ENCODE results near the gene COX4I2.
"Not testable (repeated sequence)": the region's sequence is repeated elsewhere in the genome, so short reads cannot be mapped to it uniquely, and the experiment has no call there.

Gene COX4I2

DNA sequence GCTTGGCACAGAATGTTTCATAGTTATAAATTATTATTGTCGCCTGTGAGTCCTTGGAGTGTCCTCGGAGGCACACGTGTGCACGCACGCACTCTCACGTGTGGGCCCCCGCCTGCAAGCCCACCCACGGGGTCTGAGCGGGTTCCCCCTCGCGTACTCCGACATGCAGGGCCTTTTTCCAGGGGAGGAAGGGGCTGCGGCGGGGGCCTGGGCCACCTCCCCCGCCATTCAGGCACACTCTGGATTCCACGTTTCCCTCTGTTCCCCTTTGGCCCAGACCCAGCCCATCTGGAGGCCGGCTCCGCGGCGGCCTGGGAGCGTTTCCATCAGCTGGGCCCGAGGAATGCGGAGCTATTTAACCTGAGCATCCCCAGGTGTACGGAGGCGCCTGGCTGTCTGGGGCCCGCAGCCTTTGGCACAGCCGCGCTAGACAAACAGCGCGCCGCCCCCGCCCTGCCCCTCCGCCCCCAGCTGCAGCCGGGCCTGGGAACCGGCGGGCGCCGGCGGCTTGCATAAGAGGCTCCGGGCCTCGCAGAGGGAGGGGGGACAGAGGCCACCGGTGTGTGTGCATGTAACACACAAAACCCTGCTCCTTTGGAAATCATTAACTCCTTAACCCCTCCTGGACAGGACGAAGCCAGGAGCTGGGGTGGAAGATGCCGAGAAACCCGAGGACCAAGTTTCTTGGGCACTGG lies 29.3 kb upstream of the COX4I2 start:
- peak in 1 of 2 donors; percentile 17 for DNase-seq

GRCh38 chr20:31612271-31612640 lies 25.5 kb upstream of the COX4I2 start:
- not testable (repeated sequence) for DNase-seq

- no peak for DNase-seq
These were observed 22.3 kb upstream of the COX4I2 start for GRCh38 chr20:31615416-31615815.

- peak; percentile 63 to 72 for DNase-seq
These were observed 20.1 kb upstream of the COX4I2 start for GRCh38 chr20:31617432-31618104.

DNA sequence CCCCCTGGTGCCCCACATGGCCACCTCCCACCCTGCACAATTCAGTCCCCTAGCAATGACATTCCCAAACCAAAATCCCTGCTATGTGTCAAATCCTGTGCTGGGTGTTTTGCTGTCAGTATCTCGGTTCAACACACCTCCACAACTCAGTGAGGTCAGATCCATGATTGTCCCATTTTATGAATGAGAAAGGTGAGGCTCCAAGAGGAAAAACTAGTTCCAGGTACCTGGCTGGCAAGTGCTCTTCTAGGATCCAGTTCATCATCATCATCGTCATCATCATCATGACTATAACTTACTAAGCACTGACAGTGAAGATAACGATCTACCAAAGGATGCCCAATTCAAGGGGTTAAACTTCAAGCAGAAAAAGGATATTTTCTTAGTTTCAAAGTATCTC lies 17.5 kb upstream of the COX4I2 start:
- no peak for DNase-seq

DNA sequence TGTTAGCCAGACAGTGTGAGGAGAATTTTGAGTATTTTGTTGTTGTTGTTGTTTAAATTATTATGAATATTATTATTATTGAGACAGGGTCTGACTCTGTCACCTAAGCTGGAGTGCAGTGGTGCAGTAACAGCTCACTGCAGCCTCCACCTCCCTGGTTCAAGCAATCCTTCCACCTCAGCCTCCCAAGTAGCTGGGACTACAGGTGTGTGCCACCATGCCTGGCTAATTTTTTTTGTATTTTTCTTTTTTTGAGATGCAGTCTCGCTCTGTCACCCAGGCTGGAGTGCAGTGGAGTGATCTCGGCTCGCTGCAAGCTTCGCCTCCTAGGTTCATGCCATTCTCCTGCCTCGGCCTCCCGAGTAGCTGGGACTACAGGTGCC lies 14.6 kb upstream of the COX4I2 start:
- DNase-seq, result not testable (repeated sequence)

DNA sequence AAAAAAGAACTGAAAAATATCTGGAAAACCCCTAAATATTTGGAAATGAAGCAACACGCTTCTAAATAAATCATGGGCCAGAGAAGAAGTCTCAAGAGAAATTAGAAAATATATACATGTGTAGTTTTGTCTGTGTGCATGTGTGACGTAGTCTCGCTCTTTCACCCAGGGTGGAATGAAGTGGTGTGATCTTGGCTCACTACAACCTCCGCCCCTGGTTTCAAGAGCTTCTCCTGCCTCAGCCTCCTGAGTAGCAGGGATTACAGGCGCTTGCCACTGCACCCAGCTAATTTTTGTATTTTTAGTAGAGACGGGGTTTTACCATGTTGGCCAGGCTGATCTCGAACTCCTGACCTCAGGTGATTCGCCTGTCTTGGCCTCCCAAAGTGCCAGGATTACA lies 11.2 kb upstream of the COX4I2 start:
- not testable (repeated sequence) for DNase-seq

- not testable (repeated sequence) for DNase-seq
These were observed 9.7 kb upstream of the COX4I2 start for GRCh38 chr20:31628057-31628456.

DNA sequence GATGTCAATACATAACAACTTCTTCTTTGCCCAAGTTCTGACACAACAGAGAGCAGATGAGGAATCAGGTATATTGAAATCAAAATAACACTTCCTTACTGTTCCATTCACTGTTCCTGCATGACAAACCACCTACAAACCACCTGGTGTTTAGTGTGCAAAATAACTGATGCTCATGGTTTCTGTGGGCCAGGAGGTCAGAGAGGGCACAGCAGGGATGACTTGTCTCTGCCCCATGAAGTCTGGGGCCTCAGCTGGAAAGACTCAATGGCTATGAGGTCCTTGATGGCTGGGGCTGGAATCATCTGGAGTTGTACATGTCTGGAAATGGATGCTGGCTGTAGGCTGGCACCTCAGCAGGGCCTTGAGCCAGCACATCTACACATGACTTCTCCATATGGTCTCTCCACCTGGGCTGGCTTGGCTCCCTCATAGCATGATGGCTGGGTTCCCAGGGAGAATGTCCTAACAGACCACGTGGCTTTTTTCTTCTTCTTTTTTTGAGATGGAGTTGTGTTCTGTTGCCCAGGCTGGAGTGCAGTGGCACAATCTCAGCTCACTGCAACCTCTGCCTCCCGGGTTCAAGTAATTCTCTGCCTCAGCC lies 7.4 kb upstream of the COX4I2 start:
- peak in 1 of 2 donors; percentile 11 for DNase-seq

DNA sequence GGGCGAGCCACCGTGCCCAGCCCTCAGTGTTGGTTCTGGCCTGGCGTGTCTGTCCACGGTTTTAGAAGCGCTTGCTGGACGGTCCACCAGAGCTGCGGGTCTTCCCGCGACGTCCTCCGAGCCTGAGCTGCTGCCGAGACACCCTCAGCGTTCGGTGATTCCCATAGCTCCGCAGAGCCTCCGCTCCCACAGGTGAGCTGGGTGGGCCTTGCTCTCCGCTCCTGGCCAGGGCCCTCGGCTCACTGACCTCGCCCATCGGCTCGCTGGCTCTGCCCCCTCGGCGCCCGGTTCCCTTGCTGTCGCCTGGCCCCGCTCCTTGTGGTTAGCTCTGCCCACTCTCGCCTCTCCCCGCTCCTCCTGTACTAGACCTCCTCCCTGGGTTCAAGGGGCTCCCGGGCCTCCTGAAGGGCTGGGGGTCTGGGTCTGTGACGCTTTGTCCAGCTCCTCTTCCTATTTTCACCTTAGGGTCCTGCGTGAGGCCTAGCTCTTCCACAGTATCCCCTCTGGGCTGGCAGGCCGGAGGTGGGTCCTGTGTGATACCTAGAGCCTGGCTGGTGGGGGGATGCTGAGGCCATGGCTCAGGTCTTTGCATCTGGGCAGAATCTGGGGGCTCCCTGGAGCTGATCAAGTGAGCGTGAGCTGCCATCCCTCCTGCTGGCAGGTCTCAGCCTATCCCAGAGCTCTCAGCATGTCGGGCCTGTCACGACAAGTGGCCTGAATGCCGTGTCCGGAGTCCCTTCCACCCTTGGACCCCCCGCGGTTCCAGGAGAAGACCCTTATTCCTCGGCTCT lies 5.0 kb upstream of the COX4I2 start:
- DNase-seq, result no peak

DNA sequence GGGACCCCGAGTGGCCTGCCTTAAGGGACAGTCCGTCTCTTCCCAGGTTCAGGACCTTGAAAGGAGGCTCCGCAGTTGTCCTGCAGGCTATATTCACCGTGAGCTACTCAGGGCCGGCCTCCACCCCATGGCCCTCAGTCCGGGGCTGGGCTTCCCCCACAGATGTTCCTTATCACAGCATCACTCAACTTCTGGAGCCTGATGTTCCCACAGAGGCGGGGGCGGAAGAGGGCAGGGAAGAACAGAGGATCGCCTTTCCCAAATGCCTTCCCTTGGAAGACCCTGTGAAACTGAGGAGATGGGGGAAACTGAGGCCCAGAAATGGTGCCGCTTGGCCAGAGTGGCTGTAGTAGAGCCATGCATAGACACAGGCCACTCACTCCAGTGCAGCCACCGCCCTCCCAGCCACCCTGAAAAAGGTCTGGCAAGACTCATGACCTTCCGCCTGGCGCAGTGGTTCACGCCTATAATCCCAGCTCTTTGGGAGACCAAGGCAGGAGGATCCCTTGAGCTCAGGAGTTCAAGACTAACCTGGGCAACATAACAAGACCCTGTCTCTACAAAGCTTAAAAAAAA lies 4.3 kb upstream of the COX4I2 start:
- DNase-seq, result no peak

DNA sequence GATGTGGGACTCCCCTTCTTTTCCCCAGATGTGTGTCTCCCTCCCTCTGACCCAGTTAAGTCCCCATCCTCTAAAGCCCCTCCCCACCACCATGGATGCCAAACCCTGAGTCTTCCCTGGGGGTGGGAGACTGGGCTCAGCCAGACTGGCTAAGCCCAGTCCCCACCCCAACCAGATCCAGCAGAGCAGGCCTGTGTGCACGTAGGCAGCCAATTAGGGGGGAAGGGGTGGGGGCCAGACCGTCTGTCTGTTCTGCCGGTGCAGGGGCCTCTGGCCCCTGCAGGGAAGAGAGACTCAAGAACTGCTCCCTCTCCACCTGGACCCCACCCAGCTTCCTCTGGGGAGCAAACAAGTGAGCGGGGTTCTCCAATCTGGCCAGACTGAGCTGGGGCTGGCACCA lies 605 bp downstream of the COX4I2 start:
- DNase-seq, result no peak

GRCh38 chr20:31638816-31639215 lies 1.1 kb downstream of the COX4I2 start:
- DNase-seq, result no peak

DNA sequence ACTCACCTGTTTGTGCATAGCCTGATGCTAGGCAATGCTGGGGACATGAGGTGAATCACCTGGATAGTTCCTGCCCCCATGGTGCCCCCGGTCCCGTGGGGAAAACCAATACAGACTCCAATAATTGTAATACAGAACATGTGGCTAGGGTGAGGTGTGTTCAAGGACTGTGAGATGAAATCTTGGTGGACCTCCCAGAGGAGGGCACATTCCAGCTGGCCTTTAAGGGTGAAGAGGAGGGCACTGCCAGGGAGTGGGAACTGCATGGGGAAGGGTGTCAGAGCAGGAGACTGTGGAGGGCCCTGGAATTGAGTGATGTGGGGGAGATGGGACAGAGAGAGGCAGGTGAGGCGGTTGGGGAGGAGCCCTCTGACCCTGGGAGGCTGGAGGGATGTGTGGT lies 2.5 kb downstream of the COX4I2 start:
- no peak for DNase-seq

GRCh38 chr20:31641391-31641790 lies 3.7 kb downstream of the COX4I2 start:
- no peak for DNase-seq

DNA sequence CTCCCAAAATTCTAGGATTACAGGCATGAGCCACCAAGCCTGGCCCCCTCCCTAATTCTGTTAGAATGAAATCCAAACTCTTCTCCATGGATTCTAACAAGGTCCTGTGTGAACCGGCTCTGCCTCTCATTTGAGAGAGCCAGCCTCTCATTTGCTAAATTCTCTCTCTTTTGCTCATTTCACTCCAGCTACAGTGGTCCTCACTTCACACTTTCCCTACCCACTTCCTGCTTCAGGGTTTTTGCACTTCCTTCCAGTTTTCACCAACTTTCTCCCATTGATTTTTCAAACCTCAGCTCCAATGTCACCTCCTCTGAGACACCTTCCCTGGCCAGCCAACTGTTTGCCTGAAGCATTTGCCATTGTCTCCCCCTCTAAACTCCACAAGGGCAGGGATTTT lies 5.1 kb downstream of the COX4I2 start:
- DNase-seq, result no peak

DNA sequence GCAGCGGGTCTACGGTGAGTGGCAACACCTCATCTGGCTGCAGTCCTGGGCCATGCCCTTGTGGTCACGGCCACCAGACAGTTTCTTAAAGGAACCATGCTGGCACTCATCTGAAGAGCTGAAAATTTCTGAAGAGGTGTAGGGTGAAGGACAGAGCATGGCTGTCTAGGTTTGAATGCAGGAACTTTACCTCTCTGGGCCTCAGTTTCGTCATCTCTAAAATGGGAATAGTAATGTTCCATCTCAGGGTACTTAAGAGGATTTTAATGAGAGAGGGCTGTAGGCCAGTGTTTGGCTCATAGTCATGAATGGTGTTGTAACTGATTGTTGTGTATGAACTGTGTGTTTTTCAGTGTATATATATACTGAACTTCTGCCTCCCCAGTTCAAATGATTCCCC lies 5.8 kb downstream of the COX4I2 start:
- DNase-seq, result no peak

- no peak for DNase-seq
These were observed 7.0 kb downstream of the COX4I2 start for GRCh38 chr20:31644701-31645100.

DNA sequence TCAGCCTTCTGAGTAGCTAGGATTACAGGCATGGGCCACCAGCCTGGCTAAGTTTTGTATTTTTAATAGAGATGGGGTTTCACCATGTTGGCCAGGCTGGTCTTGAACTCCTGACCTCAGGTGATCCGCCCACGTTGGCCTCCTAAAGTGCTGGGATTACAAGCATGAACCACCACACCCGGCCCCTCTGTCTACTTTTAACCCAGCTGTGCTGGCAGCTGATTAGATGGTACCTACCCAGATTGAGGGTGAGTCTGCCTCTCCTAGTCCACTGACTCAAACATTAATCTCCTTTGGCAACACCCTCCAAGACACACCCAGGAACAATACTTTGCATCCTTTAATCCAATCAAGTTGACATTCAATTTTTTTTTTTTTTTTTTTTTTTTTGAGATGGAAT lies 10.4 kb downstream of the COX4I2 start:
- DNase-seq, result not testable (repeated sequence)

GRCh38 chr20:31652917-31653396 lies 15.2 kb downstream of the COX4I2 start:
- no peak for DNase-seq

GRCh38 chr20:31653561-31653960 lies 15.8 kb downstream of the COX4I2 start:
- DNase-seq, result no peak

DNA sequence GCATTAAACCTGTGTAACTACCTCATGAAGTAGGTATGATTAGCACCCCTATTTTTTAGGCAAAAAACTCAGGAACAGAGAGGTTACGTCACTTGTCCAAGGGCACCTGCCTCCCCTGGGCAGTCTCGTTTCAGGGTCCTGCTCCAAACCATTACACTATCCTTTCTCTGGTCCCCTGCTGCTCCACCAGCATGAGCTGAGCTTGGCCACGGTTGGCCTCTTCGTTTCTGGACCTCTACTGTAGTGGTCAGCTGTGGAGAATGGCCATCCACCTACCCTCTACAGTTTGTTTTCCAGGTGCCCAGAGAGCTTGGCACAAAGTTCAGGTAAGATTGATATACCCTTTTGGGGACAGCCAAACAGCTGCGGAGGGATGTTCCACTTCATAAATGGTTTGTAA lies 16.8 kb downstream of the COX4I2 start:
- DNase-seq, result no peak
